DND-41 (cell line): ENCODE results near the gene MSI2.

Source experiments
- ATAC-seq: fragments of 200-7000 bp; cut with Tn5 transposase; 3 replicates; pipeline ENCODE4 v1.9.1; 2021; ENCODE audit warnings: low read depth; ENCODE audit not compliant: insufficient read depth
- DNase-seq: peaks from one replicate; pipeline ENCODE4 v3.0.0-alpha.2; 2020
- H2AFZ ChIP-seq: 2 replicates; pipeline ENCODE4 v1.6.0; 2012; ENCODE audit warnings: low read depth, low read length
- H3K27ac ChIP-seq: 2 replicates; pipeline ENCODE4 v1.5.1; 2012; ENCODE audit warnings: low read length, inconsistent platforms
- H3K27me3 ChIP-seq: fragments of 200-600 bp; sonication (generic); 2 replicates; pipeline ENCODE4 v1.6.0; 2012; ENCODE audit warnings: low read length, mild to moderate bottlenecking, inconsistent platforms; ENCODE audit not compliant: insufficient read depth, poor library complexity
- H3K36me3 ChIP-seq: 2 replicates; pipeline ENCODE4 v1.5.1; 2012; ENCODE audit warnings: low read length, inconsistent platforms; ENCODE audit not compliant: insufficient read depth
- H3K4me1 ChIP-seq: 2 replicates; pipeline ENCODE4 v1.5.1; 2012; ENCODE audit warnings: mild to moderate bottlenecking, low read length; ENCODE audit not compliant: insufficient read depth
- H3K4me2 ChIP-seq: 2 replicates; pipeline ENCODE4 v1.6.0; 2012; ENCODE audit warnings: mild to moderate bottlenecking, moderate library complexity, low read length, inconsistent platforms; ENCODE audit not compliant: insufficient read depth
- H3K4me3 ChIP-seq, 2 experiments: fragments of 200-600 bp in 1 of 2; shearing (Covaris generic) in 1 of 2; 2 replicates each; pipeline ENCODE4 v1.5.1; 2012 to 2016; ENCODE audit warnings: inconsistent platforms in 2 of 2, low read length in 2 of 2, mild to moderate bottlenecking in 2 of 2, low read depth in 1 of 2, moderate library complexity in 1 of 2
- H3K79me2 ChIP-seq: 2 replicates; pipeline ENCODE4 v1.6.0; 2012; ENCODE audit warnings: low read length, inconsistent platforms; ENCODE audit not compliant: insufficient read depth
- H3K9ac ChIP-seq: 2 replicates; pipeline ENCODE4 v1.6.0; 2012; ENCODE audit warnings: low read depth, mild to moderate bottlenecking, inconsistent platforms, low read length, moderate library complexity
- H3K9me3 ChIP-seq: 2 replicates; pipeline ENCODE4 v1.5.1; 2012; ENCODE audit warnings: low read length, moderate library complexity, mild to moderate bottlenecking, inconsistent platforms; ENCODE audit not compliant: insufficient read depth, severe bottlenecking
- H4K20me1 ChIP-seq: 2 replicates; pipeline ENCODE4 v1.6.0; 2012; ENCODE audit warnings: low read length; ENCODE audit not compliant: insufficient read depth
- CTCF ChIP-seq: IDR thresholded peaks from 2 replicates; pipeline ENCODE4 v1.5.1; 2012; ENCODE audit warnings: borderline replicate concordance, low read length, moderate library complexity, mild to moderate bottlenecking; ENCODE audit not compliant: poor library complexity, severe bottlenecking; ENCODE audit errors: extremely low read depth
- EZH2 ChIP-seq: IDR thresholded peaks from 3 replicates; pipeline ENCODE4 v1.6.1; 2012; ENCODE audit warnings: borderline replicate concordance, low read depth, mild to moderate bottlenecking, moderate library complexity, low read length, inconsistent platforms; ENCODE audit not compliant: severe bottlenecking

Gene MSI2

DNA sequence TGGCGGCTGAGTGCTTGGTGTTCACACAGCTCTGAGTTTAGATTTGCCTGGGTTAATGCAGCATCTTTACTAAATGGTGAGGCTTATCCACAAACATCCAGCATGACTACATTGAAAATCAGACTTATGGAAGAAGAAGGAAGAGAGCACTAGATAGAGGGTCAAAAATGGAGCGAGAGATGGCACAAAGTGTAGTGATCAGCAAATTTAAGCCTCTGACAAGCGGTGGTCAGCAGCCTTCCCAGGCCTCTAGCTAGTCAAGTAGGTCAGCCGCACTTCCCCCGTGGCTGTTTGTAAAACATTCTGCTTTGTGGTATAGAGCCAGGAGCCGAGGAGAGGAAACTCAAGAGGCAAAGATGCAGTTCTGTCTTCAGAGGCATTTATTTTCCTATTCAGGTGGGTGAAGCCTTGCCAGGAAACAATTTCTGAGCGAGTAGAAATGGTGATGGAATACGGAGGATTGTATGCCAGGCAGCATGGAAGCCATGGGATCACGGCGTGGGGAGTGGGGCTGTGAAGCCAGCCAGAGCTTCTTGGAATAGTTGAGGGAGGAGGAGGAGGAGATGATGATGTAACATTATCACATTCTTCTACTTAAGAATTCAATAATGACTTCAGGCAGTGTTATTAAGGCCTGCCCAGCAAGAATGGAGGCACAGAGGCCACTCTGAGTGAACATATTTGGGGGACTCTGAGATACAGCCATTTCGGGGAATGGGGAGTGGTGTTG, 118.9 kb downstream of the MSI2 start:
- peaks cover 98% of the 10 kb centered on the region for H3K79me2 ChIP-seq
- peak overlapping the region; percentile 28 for H3K27ac ChIP-seq
- no peaks in the 10 kb centered on the region for H3K27me3 ChIP-seq
- H3K9me3 ChIP-seq: no peaks in the 10 kb centered on the region
- H3K36me3 ChIP-seq: peaks cover 76% of the 10 kb centered on the region
- ATAC-seq: no peak
- TF ChIP-seq CTCF: no peak
- TF ChIP-seq EZH2: no peak
- no peak overlapping the region for H3K9ac ChIP-seq
- H4K20me1 ChIP-seq: peaks cover 48% of the 10 kb centered on the region
- DNase-seq: no peak
- H3K4me3 ChIP-seq: no peak overlapping the region
- H2AFZ ChIP-seq: no peak overlapping the region
- no peak overlapping the region for H3K4me2 ChIP-seq
- peaks cover 4% of the 10 kb centered on the region for H3K4me1 ChIP-seq

GRCh38 chr17:57375770-57376225, 119.5 kb downstream of the MSI2 start:
- no peaks in the 10 kb centered on the region for H3K9me3 ChIP-seq
- peaks cover 47% of the 10 kb centered on the region for H4K20me1 ChIP-seq
- no peak overlapping the region for H3K4me3 ChIP-seq
- TF ChIP-seq CTCF: no peak
- TF ChIP-seq EZH2: no peak
- no peak for ATAC-seq
- DNase-seq: no peak
- H3K9ac ChIP-seq: no peak overlapping the region
- H3K4me1 ChIP-seq: peaks cover 10% of the 10 kb centered on the region
- H3K27me3 ChIP-seq: no peaks in the 10 kb centered on the region
- H3K27ac ChIP-seq: peak overlapping the region; percentile 54
- peaks cover 76% of the 10 kb centered on the region for H3K36me3 ChIP-seq
- peaks cover 98% of the 10 kb centered on the region for H3K79me2 ChIP-seq
- no peak overlapping the region for H2AFZ ChIP-seq
- no peak overlapping the region for H3K4me2 ChIP-seq

DNA sequence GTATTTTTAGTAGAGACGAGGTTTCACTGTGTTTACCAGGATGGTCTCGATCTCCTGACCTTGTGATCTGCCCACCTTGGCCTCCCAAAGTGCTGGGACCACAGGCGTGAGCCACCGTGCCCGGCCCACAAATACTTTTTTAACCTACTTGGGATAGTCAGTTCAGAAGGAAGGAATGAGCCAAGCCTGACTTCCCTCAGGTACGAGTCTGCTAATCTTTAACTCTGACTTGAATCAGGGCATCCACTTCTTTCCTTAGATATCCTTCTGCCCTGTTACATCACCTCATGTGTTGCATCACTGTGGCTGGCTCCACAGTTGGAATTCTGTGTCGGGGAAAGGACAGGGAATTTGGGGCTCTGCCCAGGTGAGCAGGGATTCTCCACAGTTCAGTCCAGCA, 120.8 kb downstream of the MSI2 start:
- ATAC-seq: no peak
- H3K4me2 ChIP-seq: no peak overlapping the region
- H3K27me3 ChIP-seq: no peaks in the 10 kb centered on the region
- H3K4me3 ChIP-seq: no peak overlapping the region
- peaks cover 98% of the 10 kb centered on the region for H3K79me2 ChIP-seq
- no peak overlapping the region for H2AFZ ChIP-seq
- peaks cover 85% of the 10 kb centered on the region for H3K36me3 ChIP-seq
- peak overlapping the region; percentile 55; the same call in 1 of the 2 replicates for H3K27ac ChIP-seq
- TF ChIP-seq EZH2 (no peak), CTCF (no peak)
- no peaks in the 10 kb centered on the region for H3K9me3 ChIP-seq
- DNase-seq: no peak
- H3K4me1 ChIP-seq: peaks cover 11% of the 10 kb centered on the region
- peaks cover 49% of the 10 kb centered on the region for H4K20me1 ChIP-seq
- no peak overlapping the region for H3K9ac ChIP-seq
